C1 segment of cervical spinal cord (tissue), 14 donors: ENCODE data around the gene RNPC3.
"Not testable (repeated sequence)": the region's sequence is repeated elsewhere in the genome, so short reads cannot be mapped to it uniquely, and the experiment has no call there.

ENCODE experiments used
- DNase-seq, 14 donors: peaks; one replicate each; lab custom pipeline; 2025; lab: John Stamatoyannopoulos, UW

The RNPC3 gene

DNA sequence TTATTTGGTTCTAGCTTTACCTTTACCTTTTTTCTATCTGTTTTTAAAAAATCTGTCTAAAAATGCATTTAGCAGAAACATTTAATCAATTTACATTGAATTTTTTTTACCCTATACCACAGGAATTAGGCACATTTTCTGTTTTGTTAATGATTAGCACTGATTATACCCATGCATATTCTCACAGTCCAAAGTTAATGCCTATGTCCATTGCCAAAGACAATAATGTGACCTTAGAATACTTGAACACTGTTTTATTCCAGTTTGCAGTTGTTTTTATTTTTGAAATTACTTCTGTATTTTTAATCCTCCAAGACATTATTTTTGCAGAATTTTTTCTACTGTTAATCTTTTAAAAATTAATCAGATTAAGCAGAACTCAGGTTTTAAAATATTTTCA, 34.9 kb downstream of the RNPC3 start:
- no peak for DNase-seq

DNA sequence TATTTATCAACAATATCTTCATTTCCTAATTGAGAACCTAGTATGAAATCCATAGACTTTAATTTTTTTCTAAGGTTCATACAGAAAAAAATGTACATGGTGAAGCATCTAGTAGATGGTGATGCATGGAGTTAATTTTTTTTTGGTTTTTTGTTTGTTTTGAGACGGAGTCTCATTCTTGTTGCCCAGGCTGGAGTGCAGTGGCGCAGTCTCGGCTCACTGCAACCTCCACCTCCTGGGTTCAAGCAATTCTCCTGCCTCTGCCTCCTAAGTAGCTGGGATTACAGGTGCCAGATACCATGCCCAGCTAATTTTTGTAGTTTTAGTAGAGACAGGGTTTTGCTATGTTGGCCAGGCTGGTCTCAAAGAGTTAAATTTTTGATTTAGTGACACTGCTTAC, 35.6 kb downstream of the RNPC3 start:
- not testable (repeated sequence) for DNase-seq

DNA sequence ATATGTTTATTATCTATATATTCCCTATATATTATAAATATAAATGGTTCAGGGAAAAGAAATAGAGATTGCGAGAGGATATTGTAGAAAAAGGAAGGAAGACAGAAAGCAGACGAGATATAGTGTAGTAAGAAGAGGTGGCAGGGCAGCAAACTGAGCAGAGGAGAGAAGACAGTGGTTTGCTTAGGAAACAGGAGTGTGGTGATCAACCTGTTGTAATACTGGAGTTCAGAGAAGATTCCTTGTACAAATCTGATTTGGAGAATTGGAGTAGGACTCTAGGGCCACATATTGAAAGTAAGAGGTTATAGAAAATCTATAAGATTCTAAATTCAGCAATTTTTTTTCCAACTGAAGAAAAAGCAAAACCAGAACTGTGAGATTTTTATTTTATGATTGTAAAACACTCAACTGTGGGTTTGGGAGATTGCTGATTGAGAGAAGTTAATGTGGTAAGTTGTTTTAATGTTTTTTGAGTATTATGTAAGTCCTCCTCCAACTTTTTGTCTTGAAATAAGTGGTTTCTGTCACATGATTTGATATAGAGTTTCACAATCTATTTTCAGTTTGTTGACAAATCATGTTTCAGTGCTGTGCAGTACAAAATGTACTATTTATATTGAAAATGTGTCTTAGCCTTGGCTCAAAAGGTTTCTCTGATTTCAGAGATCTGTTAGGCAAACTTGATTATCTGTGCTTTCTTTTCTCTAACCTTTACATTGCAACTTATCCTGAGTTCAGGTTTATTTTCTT, 36.3 kb downstream of the RNPC3 start:
- no peak for DNase-seq

DNA sequence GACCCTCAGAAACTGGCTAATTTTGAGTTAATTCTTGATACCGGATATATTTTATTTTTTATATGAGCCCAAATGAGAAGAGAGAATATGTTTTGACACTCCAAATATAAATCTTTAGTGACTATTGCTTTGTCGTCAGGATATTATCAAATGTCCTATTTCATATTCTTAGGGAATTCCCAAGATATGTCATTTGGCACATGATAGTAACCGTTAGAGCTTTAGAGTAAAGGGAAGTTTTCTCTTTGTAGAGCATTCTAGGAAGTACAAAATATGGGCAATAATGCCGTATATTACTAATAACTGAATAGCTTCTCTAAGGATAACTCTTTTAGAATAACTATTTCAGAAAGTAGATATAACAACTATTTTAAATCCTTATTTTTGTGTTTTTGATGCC, 37.6 kb downstream of the RNPC3 start:
- no peak for DNase-seq

DNA sequence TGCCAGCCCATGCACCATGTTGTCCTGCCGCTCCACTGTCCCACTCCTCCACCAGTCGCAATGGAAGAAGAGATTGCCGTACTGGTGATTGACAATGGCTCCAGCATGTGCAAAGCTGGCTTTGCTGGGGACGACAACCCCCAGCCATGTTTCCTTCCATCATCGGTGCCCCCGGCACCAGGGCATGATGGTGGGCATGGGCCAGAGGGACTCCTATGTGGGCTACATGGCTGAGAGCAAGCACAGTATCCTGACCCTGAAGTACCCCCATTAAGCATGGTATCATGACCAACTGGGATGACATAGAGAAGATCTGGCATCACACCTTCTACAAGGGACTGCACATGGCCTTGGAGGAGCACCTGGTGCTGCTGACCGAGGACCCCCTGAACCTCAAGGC, 44.0 kb downstream of the RNPC3 start:
- DNase-seq: no peak

DNA sequence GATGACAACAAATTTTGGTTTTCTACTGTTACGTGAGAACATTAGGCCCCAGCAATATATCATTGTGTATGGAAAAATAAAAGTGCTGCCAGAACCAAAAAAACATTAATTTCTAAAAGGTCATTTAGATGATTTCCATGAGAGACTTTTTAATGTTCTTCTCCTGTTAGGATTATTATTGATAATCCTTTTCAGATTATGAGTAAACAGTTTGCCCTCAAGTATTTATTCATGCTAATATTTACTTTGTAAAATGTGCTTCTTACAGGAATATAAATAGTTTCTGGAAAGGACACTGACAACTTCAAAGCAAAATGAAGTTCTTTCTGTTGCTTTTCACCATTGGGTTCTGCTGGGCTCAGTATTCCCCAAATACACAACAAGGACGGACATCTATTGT, 45.8 kb downstream of the RNPC3 start, which contains the start of gene AMY2B:
TSS of gene AMY2B (plus strand) at position 301 of the 400 bp plus-strand sequence. CDS start at position 315, 14 bp downstream.
- DNase-seq: not testable (repeated sequence)

DNA sequence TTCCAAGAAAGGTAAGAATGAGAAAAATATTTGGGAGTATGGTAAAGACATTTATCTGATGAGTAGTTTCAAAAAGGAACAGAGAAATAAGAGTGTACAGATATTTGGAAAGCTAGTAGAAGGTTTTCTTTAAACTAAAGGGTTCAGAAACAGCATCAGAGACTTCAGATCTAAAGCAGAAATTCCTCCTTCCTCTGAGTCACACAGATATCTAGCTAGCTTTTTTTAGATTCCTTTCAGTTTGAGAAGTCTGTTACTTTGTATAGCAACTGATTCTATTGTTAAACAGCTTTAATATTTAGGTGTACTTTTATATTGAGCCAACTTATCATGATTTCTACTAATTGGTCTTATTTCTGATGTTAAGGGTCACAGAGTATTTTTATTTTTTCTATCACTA, 50.6 kb downstream of the RNPC3 start:
- no peak for DNase-seq

DNA sequence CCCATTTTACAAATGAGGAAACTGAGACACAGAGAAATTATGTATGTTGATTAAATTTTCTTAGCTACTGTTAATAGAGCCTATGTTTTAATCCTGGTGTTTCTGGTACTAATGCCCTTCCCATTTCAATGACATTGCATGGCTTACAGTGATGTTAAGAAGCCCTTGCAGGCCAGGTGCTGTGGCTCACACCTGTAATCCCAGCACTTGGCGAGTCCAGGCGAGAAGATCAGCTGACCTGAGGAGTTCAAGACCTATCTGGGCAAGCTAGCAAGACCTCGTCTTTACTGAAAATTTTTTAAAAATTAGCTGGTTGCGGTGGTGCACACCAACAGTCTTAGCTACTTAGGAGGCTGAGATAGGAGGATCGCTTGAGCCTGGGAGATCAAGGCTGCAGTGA, 51.3 kb downstream of the RNPC3 start:
- DNase-seq: not testable (repeated sequence)

DNA sequence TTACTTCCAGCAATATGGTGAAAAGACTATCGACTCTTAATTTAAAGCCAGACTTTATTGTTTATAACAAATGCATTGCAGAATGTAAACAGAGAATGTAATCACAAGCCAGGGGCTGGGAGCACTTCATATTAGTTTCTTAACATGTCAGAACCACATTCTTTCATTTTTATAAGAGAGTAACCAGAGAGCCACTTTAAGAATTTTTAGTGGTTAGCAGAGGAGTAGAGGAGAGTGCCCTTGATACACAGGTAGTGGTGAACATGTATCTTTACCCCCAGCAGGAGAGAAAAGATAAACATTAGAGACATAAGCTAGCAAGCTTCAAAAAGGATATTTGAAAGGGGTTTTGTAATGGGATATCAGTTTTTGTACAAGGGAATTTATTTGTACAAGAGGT, 57.0 kb downstream of the RNPC3 start:
- no peak for DNase-seq

DNA sequence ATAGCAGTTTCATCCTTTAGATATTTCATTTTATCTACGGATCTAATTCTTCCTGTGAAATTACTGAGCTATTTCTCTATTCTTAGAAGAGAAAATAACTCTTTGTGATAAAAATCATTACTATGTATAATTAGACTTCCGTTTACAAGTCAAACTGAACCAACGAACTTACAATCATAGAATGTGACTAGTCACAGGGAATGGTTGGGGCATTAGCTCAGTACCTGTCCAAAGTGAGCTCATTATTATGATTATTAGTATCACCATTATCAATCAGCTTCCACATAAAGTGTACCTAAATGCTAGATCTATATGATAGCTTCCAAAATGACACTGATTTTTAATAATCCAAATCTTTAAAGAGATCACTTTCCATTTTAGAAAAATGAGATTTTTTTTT, 58.4 kb downstream of the RNPC3 start:
- DNase-seq: no peak

DNA sequence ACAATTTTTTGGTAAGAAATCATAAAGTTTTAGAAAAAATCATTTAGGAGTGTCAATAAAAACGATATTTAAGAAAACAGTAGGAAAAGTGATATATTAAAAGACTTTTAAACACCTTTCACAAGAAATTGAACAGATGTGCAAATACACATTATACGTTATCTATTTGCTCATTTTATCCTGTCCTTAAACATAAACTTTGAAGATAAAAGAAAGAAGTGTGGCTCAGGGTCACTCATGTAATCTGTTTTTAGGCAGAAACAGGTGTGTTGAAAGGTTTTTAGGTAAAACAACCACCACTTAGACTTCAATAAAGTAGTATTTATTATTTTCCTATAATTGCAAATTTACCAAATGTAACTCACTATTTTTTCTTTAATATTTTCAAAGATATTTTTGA, 59.0 kb downstream of the RNPC3 start:
- DNase-seq: no peak

DNA sequence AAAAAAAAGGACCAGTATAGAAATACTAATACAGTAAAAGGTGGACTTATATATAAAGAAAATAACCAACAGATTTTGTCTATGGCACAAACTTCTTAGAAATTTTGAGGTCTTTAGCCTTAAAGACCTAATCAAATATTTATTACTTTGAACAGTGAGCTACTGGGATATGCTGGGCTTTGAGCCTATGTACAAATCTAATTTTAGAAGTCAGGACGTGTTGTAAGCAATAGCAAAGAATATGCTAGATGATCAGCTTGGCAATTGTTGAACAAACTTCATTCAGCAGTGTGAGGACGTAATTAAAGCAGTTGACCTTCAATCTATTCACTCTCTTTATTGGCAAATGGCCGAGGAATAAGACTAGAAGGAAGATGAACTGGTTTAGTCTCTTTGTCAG, 77.2 kb downstream of the RNPC3 start:
- not testable (repeated sequence) for DNase-seq
